HPDE6-E6E7 (cell line): ENCODE measurements around the gene COBL.

Experiments
- DNase-seq: peaks from one replicate; pipeline ENCODE4 v3.0.0; 2011; ENCODE audit warnings: missing footprints; ENCODE audit errors: extremely low spot score

The COBL gene

GRCh38 chr7:51326656-51327286 lies 10.2 kb upstream of the COBL start:
- no peak for DNase-seq

DNA sequence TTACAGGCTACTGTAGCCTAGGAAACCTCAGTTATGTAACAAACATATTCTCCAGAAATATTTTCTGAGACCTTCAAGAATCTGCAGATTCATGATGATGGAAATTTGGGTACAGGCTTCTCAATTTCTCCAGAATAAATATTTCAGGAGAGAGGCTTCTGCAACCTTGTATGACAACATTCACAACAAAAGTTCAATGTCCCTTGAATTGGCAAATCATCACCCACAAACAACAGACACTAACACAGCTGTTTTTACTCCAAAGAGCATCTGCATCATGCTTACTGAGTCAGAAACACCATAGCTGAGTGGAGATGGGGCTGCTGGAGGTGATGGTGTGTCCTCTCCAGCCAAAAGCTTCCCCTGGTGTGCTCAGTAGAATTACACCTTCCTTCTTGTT lies 9.3 kb upstream of the COBL start:
- DNase-seq, result no peak

DNA sequence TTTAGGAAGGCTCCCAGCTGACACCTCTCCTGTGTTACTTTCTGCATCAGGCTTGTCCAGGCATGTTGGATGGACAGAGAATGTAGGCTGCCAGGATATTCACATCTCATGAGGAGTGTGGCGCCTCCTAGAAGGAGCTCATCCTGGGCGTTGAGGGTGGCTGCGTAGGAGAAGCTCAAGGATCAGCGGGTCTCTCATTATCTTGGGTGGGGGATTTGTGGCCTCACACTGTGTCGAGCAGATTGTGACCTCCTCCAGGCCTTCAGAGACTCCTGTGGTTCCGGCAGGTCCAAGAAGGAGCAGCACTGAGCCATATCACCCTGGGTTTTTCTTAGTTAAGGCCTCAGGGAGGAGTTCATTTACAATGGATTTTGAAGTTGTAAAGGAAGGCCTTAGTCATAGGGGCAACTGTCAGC lies 8.7 kb upstream of the COBL start:
- DNase-seq, result no peak

GRCh38 chr7:51324206-51324898 lies 7.7 kb upstream of the COBL start:
- DNase-seq, result no peak

DNA sequence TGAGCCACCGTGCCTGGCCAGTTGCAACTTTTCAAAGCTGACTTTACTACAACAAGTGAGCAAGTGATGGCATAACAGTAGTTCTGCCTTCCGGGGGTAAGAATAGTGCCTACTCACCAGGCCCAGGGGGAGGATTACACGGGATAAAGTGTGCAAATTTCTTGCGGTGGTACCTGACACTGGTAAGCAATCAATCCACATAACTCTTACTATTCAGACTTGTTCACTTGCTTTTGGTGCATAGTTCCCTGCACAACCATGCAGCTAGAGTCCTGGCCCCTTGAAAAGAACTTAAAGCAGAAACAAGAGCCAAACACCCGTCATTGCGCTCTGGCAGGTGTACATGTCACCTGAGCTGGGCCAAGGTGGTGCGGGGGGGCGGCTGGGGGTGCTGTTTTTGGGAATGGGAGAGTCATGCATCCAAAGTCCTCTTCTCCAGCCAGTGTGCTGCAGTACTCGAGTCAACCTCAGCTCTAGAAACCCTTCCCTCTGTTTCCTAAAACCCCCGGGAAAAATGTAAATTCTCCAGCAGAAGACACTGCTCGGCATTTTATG lies 5.4 kb upstream of the COBL start:
- no peak for DNase-seq

GRCh38 chr7:51318886-51319579 lies 2.4 kb upstream of the COBL start:
- DNase-seq, result no peak

DNA sequence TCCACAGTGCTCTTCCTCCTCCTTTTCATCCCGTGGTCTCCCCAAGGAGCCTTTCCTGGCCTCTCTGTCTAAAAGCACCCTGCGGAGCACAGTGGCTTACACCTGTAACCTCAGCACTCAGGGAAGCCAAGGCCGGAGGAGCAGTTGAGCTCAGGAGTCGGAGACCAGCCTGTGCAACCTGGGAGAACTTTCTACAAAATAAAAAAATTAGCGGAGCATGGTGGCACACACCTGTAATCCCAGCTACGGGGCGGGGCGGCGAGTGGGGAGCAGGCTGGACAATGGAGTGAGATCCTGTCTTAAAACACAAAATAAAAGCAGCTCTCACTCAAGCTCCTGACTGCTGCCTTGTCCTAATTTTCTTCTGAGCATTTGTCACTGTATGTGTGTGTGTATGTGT lies 1.4 kb upstream of the COBL start:
- DNase-seq, result no peak

GRCh38 chr7:51317582-51317910 lies 937 bp upstream of the COBL start:
- no peak for DNase-seq

GRCh38 chr7:51316262-51316665 lies 345 bp downstream of the COBL start:
- no peak for DNase-seq

DNA sequence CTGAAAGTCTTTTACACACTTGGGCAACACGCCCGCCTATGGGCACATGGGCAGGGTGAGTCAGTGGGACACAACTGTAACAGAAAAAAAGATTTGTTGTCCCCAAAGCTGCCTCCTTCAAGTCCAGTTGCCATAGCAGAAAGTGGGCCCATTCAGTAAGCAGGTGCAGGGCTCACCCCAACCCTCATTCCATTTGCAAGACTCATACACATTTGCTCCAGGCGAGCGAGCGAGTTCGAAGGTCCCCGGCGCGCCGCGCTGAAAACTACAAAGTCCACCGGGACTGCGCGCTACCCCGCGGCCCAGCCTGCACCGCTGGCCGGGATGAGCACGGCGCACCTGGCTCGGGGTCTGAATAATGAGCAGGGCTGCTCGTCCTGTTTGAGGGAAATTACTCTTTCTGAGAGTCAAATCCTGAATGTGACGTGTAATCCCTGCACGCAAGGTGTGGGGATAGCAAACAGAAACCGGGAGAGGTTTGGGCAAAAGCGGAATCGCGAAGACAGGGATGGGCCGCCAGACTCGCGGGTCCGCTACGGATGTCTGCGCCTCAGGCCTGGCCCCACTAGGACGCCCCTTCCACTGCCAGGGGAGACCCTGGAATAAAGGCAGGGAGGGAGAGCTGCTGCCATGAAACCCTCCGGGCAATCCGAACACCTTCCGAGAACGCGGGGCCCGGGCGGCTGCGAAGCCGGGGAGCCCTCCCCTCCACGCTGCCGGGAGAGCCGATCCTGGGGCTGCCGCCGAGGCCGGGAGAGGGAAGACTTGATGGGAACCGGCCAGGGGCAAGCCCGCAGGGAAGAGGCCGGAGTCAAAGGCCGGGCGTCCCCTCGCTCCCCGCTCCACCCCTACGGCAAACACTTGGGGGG lies 982 bp downstream of the COBL start:
- DNase-seq, result no peak

GRCh38 chr7:51314726-51315125 lies 1.9 kb downstream of the COBL start:
- DNase-seq, result no peak

GRCh38 chr7:51313738-51314425 lies 2.7 kb downstream of the COBL start:
- no peak for DNase-seq

DNA sequence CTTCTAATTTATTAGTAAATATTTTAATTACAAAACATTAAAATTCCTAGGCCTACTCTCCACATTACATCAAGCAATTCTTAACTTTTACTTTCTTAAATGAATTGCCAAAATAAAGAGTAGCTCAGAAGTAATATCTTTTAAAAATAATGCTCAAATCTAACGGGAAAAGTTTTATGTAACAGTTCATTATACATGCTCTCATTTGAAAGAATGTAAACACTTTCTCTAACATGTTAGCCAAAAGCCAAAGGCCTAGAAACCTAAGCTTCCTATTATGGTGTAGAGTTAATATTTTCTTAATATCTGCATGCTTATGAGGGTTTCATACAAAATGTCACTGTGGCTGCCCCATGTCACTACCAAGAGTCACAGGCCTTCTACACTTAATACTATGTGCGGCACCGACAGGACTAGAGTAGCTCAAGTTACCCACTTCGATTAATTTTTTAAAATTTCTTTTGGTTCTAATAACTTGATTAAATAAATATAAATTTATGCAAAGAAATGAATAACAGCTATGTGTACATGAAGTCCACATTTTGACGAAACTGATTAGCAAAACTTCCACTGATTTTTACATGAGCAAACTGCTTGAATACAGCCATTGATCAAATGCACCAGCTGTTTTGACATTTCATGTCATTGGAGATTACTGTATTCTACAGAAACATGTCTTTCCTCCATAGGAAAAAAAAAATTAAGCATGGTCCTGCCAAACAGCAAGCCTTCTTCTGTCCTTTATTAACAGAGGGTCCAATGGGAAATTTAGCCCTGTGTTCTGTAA lies 3.5 kb downstream of the COBL start:
- no peak for DNase-seq

GRCh38 chr7:51311166-51311565 lies 5.4 kb downstream of the COBL start:
- DNase-seq, result no peak

DNA sequence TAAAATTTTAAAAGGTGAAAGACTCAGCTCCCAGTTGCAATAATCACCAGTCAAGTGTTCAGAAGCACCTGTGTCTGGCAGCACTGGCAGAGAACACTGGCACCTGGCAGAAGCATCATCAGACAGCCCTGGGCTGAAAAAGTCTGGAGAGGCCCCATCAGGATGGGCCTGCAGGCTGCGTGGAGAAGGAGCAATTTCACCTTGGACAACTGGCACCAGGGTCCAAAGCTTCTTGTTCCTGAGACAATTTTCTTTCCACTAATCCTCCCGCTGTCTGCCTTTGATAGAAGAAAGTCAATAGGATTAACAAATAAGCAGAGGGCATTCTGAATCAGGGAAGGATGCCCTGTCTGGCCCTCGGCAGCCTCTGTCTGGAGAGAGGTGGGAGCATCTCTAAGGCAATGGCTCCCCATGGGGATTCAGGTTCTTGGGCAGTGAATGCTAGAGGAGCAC lies 6.5 kb downstream of the COBL start:
- DNase-seq, result no peak

- no peak for DNase-seq
These were observed 7.1 kb downstream of the COBL start for GRCh38 chr7:51309361-51310130.

DNA sequence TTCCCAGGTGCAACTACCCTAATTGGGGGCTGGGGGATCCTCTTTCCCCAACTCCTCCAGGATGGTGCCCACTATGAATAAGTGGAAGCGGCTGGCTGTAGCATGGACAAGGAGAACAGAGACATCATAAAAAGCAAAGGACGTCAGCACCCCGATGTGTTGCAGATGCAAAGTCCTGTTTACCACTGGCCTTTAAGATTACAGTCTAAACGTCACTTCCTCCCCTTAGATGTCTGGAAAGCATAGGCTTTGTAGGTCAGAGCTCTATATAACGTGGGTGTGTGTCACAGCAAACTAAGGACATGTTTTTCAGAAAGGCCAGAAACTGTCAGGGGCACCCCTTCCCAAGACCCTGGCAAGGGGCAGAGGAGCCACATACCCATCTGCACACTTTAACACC lies 7.9 kb downstream of the COBL start:
- no peak for DNase-seq

GRCh38 chr7:51308265-51308664 lies 8.3 kb downstream of the COBL start:
- no peak for DNase-seq

DNA sequence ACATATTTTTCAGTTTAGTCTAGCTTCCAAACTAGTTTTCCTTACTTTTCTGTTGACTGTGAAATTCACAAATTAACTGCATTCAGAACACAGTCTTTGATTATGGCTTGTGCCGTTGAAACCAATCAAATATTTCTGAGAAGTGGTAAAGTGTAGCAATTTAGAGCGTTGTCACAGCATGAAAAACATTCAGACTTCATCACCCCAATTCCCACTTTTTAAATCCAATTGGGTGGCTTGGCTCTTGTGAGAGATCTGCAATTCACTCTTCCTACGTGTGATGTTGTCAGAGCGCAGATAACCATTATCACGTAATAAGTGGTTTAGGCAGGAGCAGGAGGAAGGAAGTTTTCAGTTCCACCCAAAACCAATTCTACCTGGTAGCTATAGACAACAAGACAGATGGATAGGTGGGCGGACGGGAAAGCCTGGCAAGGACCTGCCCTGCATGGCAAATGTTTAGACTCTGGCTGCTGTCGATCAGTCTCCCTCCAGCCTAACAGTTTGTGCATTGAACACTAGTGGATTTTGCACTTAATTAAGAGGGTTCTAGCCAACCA lies 8.9 kb downstream of the COBL start:
- no peak for DNase-seq
